Retinal pigment epithelial cell (primary cell): ENCODE data around the gene ABCC12.

Experiments
- DNase-seq: peaks from one replicate; pipeline ENCODE4 v3.0.0-alpha.2; 2010; ENCODE audit warnings: low read depth
- H3K4me3 ChIP-seq: 2 replicates; pipeline ENCODE4 v1.5.1; 2011; ENCODE audit warnings: mild to moderate bottlenecking, low read length, control low read depth, moderate library complexity
- CTCF ChIP-seq: conservative IDR thresholded peaks from 2 replicates; pipeline ENCODE4 v1.5.1; 2011; ENCODE audit warnings: low read depth, low read length, control low read depth, inconsistent platforms

Gene ABCC12

GRCh38 chr16:48131201-48131935 is 24.4 kb downstream of the ABCC12 start:
- H3K4me3 ChIP-seq, result no peak overlapping the region
- no peak for DNase-seq
- no peak for TF ChIP-seq CTCF

DNA sequence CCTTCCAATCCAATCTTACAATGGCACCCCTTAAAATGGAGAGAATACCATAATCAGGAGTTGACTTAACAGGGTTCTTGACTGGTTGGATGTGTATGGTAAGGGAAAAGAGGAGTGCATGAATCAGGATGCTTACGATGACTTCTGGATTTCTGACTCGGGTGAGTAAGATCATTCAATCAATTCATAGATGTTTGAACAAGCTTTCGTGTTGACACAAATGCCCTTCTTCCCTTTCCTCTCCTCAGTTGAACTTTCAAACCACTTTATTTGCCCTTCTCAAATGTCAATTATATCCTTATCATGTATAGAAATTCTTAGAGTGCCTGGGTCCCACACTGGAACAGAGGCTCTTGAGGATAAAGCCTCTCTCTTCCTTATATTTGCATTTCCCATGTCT is 25.9 kb downstream of the ABCC12 start:
- no peak for DNase-seq
- TF ChIP-seq CTCF, result no peak
- H3K4me3 ChIP-seq, result no peak overlapping the region

- TF ChIP-seq CTCF, result no peak
- H3K4me3 ChIP-seq, result no peak overlapping the region
- DNase-seq, result no peak
Measured at GRCh38 chr16:48128769-48129168, 27.0 kb downstream of the ABCC12 start.

DNA sequence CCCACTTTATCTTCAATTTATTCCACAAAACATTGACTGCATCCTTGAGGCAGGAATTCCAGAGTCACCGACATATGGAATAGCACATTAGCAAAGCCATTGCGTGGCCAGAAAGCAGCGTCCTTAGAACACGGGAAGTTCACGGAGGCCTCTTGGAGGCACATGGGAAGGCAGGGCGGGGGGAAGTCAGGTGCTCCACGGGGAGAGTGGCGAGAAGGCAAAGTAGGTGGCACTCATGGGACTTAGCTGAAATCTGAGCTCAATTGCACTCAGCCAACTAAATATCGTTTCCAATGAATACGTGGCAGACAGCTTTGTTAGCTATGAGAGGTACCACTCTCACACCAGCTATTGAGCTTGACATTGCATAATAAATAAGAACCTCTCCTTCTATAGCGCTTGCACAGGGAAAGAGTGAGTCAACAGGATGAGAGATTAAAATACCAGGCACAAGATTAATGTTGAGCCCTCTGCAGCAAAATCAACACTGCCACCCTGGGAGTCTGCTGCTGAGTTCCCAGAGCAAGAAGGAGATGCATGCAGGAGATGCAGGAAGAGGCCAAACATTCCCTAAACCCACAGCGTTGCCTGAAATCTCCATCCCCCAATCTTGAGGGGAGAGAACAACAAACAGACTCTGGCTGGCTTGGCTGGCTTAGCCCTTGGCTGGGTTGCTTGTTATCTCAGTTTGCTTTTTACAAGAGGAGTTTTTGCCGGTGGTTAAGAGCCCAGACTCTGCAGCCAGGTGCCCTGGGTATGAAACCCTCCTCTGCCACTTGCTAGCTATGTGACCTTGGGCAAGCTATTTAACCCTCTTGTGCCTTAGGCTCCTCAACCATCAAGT is 28.8 kb downstream of the ABCC12 start:
- no peak for TF ChIP-seq CTCF

GRCh38 chr16:48125888-48126287 is 29.9 kb downstream of the ABCC12 start:
- DNase-seq, result no peak
- TF ChIP-seq CTCF, result no peak
- H3K4me3 ChIP-seq, result no peak overlapping the region

More for the DNA sequence above, 28.8 kb downstream of the ABCC12 start:
- H3K4me3 ChIP-seq, result no peak overlapping the region
- DNase-seq, result peak; percentile 100

GRCh38 chr16:48124266-48124665 is 31.5 kb downstream of the ABCC12 start:
- no peak overlapping the region for H3K4me3 ChIP-seq
- no peak for DNase-seq
- TF ChIP-seq CTCF, result no peak
